Endodermal cell (in vitro differentiated cells): Measurements from ENCODE around the gene ZNF365. TPM values are rescaled to one million over a fixed set of nuclear protein-coding genes. Genes with fewer than 3 reads are reported as not detected.

Source experiments
- DNase-seq: peaks from one replicate; pipeline ENCODE4 v3.0.0-alpha.2; 2017
- H3K27ac ChIP-seq: 2 replicates; pipeline ENCODE4 v1.5.1; 2013; ENCODE audit warnings: mild to moderate bottlenecking, low read depth, low read length, moderate library complexity
- H3K27me3 ChIP-seq: 2 replicates; pipeline ENCODE4 v1.6.1; 2013; ENCODE audit warnings: mild to moderate bottlenecking, low read length, moderate library complexity; ENCODE audit not compliant: insufficient read depth, control insufficient read depth, poor library complexity, severe bottlenecking
- H3K36me3 ChIP-seq: 2 replicates; pipeline ENCODE4 v1.7.0; 2013; ENCODE audit warnings: mild to moderate bottlenecking, low read length, moderate library complexity; ENCODE audit not compliant: control insufficient read depth, insufficient read depth
- H3K4me1 ChIP-seq: one replicate; pipeline ENCODE4 v1.7.0; 2013; ENCODE audit warnings: low read length; ENCODE audit not compliant: control insufficient read depth, insufficient read depth
- H3K4me3 ChIP-seq: 2 replicates; pipeline ENCODE4 v1.5.1; 2013; ENCODE audit warnings: mild to moderate bottlenecking, low read length, moderate library complexity
- H3K9ac ChIP-seq: 2 replicates; pipeline ENCODE4 v1.6.1; 2013; ENCODE audit warnings: mild to moderate bottlenecking, low read length, moderate library complexity; ENCODE audit not compliant: poor library complexity, severe bottlenecking; ENCODE audit errors: extremely low read depth
- H3K9me3 ChIP-seq: 2 replicates; pipeline ENCODE4 v1.6.1; 2013; ENCODE audit warnings: mild to moderate bottlenecking, low read length, moderate library complexity; ENCODE audit not compliant: control insufficient read depth
- H3K27ac Mint-ChIP-seq: 2 replicates; pipeline ENCODE4 v1.8.0; 2020; ENCODE audit warnings: mixed read lengths
- H3K27me3 Mint-ChIP-seq: 2 replicates; pipeline ENCODE4 v1.8.0; 2021; ENCODE audit warnings: mild to moderate bottlenecking, mixed read lengths; ENCODE audit not compliant: insufficient read depth
- H3K36me3 Mint-ChIP-seq: 2 replicates; pipeline ENCODE4 v1.8.0; 2020; ENCODE audit warnings: low read depth, mixed read lengths
- H3K4me1 Mint-ChIP-seq: 2 replicates; pipeline ENCODE4 v1.8.0; 2020; ENCODE audit warnings: mixed read lengths
- H3K4me3 Mint-ChIP-seq: 2 replicates; pipeline ENCODE4 v1.8.0; 2020; ENCODE audit warnings: mild to moderate bottlenecking, moderate library complexity, mixed read lengths
- H3K9me3 Mint-ChIP-seq: 2 replicates; pipeline ENCODE4 v1.8.0; 2020; ENCODE audit warnings: mild to moderate bottlenecking, mixed read lengths
- WGBS, 2 experiments: methylation state at CpG; one replicate each; pipeline versions ENCODE4 v1.1.5 to v1.1.7; 2013; ENCODE audit warnings: missing lambda C conversion rate in 2 of 2, mixed read lengths in 1 of 2; ENCODE audit not compliant: insufficient coverage in 1 of 2, insufficient read length in 1 of 2; 5-methylcytosine and 5-hydroxymethylcytosine counted together
- long read RNA-seq, 4 experiments: library from polyadenylated mRNA in 2 of 4; library from RNA in 1 of 4; library from capped mRNA in 1 of 4; stranded (forward) in 3 of 4; unstranded in 1 of 4; transcript quantifications; one replicate each; pipeline ENCODE4 v2.0.0, GENCODE V29; 2020 to 2021; ENCODE audit warnings: inconsistent platforms in 1 of 4
- polyA plus RNA-seq, 2 experiments: library from polyadenylated mRNA; stranded (reverse); fragments of 50-300 nt; gene quantifications; one replicate each; pipeline ENCODE4 v1.2.3, GENCODE V29; 2013
- total RNA-seq, 2 donors: library from RNA; stranded (reverse); fragmentation: NEBNext Ultra II Directional in 1 of 2; extraction: Animal tissue kit (Norgen Biotek cat#: 25700) in 1 of 2; gene quantifications; 2 replicates in 1 of 2; 3 replicates in 1 of 2; pipeline ENCODE4 v1.2.1, GENCODE V29; 2021
- TF ChIP-seq, protein P1 (sequence below): fragments of 200-600 bp; sonication (generic); conservative IDR thresholded peaks from 2 replicates; pipeline ENCODE4 v1.5.0; 2021; ENCODE audit warnings: antibody characterized with exemption, mild to moderate bottlenecking

Gene ZNF365, protein sequence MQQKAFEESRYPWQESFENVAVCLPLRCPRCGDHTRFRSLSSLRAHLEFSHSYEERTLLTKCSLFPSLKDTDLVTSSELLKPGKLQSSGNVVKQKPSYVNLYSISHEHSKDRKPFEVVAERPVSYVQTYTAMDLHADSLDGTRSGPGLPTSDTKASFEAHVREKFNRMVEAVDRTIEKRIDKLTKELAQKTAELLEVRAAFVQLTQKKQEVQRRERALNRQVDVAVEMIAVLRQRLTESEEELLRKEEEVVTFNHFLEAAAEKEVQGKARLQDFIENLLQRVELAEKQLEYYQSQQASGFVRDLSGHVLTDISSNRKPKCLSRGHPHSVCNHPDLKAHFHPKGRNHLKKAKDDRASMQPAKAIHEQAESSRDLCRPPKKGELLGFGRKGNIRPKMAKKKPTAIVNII
- under 1 TPM in 1 of 2 donors, not detected in 1; 0.31 TPM for total RNA-seq
- 0.21 TPM for polyA plus RNA-seq (2013, experiment 1 of 2)
- 0.21 TPM for polyA plus RNA-seq (2013, experiment 2 of 2)
- long read RNA-seq, experiment 1 = 0 reads
- long read RNA-seq, experiment 2 = 0 reads
- long read RNA-seq, experiment 3, full-length matches to known transcripts = 1 of 2 reads
- long read RNA-seq, experiment 3, partial matches to known transcripts = 0 of 2 reads
- long read RNA-seq, experiment 3, other reads (novel, unspliced or antisense) = 1 of 2 reads
- long read RNA-seq, experiment 4 = 0 reads

DNA sequence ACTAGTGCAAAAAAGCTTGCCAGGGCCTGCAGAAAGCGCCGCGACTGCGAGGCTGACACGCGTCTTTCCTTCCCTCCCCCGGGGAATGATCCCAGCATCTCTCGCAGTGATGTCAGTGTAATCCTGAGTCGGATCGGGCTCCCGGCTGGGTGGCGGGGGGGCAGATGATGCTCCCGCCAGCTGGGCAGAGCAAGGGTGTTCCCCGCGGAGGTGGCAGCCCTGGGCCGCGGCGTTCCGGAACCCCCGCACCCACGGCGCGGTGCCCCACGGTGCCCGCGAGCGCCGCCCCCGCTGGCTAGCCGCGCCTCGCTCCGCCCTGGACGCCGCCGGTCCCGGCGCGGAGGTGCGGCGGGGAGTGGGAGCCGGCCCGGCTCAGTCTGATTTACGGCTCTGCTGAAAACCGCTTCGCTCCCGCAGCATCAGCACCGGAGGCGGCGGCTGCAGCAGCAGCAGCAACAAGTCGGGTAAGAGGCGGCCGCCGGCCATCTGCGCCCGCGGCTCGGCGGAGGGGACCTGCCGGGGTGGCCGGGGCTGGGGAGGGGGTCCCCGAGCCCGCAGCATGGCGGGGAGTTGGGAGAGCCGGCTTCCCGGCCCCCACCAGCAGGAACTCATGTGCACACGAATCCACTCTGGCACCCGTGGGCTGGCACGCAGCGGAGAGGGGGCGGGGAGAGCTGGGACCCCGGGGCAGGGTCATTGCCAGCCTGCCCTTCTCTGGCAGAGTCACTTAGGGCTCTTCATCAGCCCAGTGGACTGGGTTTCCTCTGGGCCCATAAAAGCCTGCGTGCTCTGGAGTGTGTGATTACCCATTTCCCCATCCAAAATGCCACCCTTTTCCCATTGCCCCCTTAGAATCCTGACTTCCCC is at the start of gene ZNF365:
TSS of gene ZNF365 (plus strand) at position 375 of the 867 bp plus-strand sequence. CDS start 1,825 bp downstream, outside the sequence.
- TF ChIP-seq, protein P1, sequence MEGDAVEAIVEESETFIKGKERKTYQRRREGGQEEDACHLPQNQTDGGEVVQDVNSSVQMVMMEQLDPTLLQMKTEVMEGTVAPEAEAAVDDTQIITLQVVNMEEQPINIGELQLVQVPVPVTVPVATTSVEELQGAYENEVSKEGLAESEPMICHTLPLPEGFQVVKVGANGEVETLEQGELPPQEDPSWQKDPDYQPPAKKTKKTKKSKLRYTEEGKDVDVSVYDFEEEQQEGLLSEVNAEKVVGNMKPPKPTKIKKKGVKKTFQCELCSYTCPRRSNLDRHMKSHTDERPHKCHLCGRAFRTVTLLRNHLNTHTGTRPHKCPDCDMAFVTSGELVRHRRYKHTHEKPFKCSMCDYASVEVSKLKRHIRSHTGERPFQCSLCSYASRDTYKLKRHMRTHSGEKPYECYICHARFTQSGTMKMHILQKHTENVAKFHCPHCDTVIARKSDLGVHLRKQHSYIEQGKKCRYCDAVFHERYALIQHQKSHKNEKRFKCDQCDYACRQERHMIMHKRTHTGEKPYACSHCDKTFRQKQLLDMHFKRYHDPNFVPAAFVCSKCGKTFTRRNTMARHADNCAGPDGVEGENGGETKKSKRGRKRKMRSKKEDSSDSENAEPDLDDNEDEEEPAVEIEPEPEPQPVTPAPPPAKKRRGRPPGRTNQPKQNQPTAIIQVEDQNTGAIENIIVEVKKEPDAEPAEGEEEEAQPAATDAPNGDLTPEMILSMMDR = no peak
- H3K4me3 Mint-ChIP-seq = peak within 1 kb of the TSS; percentile 52
- Histone ChIP-seq H3K27me3 (peaks cover 55% of the 10 kb centered on the region), H3K4me3 (peak within 1 kb of the TSS; percentile 77), H3K9me3 (no peaks in the 10 kb centered on the region), H3K27ac (no peak within 1 kb of the TSS), H3K36me3 (no peaks in the 10 kb centered on the region), H3K4me1 (no peaks in the 10 kb centered on the region), H3K9ac (no peak within 1 kb of the TSS)
- H3K9me3 Mint-ChIP-seq = no peaks in the 10 kb centered on the region
- peaks cover 43% of the 10 kb centered on the region for H3K27me3 Mint-ChIP-seq
- peak; percentile 81 for DNase-seq
- no peak within 1 kb of the TSS for H3K27ac Mint-ChIP-seq
- no peaks in the 10 kb centered on the region for H3K4me1 Mint-ChIP-seq
- no peaks in the 10 kb centered on the region for H3K36me3 Mint-ChIP-seq
- WGBS, 2 experiments = 2 to 9% methylated on average over 11 to 73 of the region's 73 CpGs

DNA sequence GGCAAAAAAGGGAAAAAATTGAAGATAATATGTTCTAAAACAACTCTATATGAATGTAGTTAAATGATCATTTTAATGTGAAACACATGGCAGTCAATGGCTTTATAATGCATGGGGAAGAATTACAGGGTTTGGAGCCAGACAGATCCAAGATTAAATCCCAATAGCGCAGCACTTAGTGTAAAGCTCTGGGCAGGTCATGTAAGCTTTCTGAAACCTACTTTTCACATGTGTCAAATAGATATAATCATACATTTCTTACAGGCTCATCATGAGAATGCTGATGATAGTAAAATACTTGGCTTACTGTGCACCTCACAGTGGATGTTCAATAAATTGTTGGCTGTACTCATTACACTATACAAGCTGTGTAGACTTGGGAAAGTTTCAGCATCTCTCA is 48.0 kb upstream of the ZNF365 start:
- H3K36me3 ChIP-seq = no peaks in the 10 kb centered on the region
- no peaks in the 10 kb centered on the region for H3K9me3 ChIP-seq
- TF ChIP-seq, protein P1 = no peak
- no peaks in the 10 kb centered on the region for H3K27me3 Mint-ChIP-seq
- no peaks in the 10 kb centered on the region for H3K36me3 Mint-ChIP-seq
- H3K4me1 ChIP-seq = no peaks in the 10 kb centered on the region
- no peak for DNase-seq
- no peak overlapping the region for H3K4me3 ChIP-seq
- H3K27ac ChIP-seq = no peak overlapping the region
- WGBS, 2 experiments = 100% methylated on average over 1 of the region's 1 CpG; no CpG with 5 or more reads in 1 of the 2 experiments
- H3K4me3 Mint-ChIP-seq = no peak overlapping the region
- no peaks in the 10 kb centered on the region for H3K27me3 ChIP-seq
- H3K27ac Mint-ChIP-seq = no peak overlapping the region
- no peaks in the 10 kb centered on the region for H3K9me3 Mint-ChIP-seq
- no peaks in the 10 kb centered on the region for H3K4me1 Mint-ChIP-seq
- H3K9ac ChIP-seq = no peak overlapping the region

DNA sequence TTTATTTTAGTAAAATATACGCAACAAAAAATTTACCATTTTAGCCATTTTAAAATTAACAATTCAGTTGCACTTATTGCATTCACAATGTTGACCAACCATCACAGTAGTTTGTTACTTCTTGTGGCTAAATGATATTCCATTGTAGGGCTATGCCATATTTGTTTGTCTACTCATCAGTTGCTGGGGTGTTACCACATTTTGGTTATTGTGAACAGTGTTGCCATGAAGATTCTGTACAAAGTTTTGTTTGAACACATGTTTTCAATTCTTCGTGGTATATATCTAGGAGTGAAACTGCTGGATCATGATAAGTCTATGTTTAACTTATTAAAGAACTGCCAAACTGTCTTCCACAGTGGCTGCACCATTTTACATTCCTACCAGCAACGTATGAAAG is 46.3 kb upstream of the ZNF365 start:
- Histone ChIP-seq H3K4me3 (no peak overlapping the region), H3K9me3 (no peaks in the 10 kb centered on the region), H3K36me3 (no peaks in the 10 kb centered on the region), H3K27me3 (no peaks in the 10 kb centered on the region), H3K9ac (no peak overlapping the region), H3K4me1 (no peaks in the 10 kb centered on the region), H3K27ac (no peak overlapping the region)
- DNase-seq = no peak
- no peaks in the 10 kb centered on the region for H3K36me3 Mint-ChIP-seq
- H3K27me3 Mint-ChIP-seq = no peaks in the 10 kb centered on the region
- no peak overlapping the region for H3K4me3 Mint-ChIP-seq
- 80 to 90% methylated on average over 1 to 2 of the region's 3 CpGs for WGBS, 2 experiments
- TF ChIP-seq, protein P1 = no peak
- H3K27ac Mint-ChIP-seq = no peak overlapping the region
- H3K4me1 Mint-ChIP-seq = no peaks in the 10 kb centered on the region
- H3K9me3 Mint-ChIP-seq = peaks cover 6% of the 10 kb centered on the region
